Measurements from ENCODE around the gene NUP50.

DNA sequence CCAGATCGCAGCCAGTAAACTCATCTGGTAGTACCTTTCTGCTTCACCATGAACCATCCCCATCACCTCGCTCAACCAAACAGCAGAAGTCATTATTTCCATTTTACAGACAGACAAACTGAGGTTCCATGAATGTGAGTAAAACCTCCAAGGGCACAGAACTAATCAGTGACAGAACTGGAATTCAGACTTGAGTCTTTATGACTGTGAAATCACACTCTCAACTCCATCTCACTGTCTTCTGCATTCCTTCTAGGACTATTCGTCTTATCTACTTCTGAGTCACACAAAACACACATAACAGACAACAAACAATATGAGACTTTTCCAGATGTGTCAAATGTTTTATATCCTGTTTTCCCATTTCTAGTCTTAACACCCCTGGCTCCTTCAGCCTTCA lies 9.3 kb upstream of the NUP50 start:
- no peak for TF ChIP-seq TMF1 (CRISPR knock-in tag; IDR thresholded peaks at IDR 0.05; ENCODE audit: low read depth)
- no peak for TF ChIP-seq HNF4A (CRISPR knock-in tag; IDR thresholded peaks at IDR 0.05)
- no peak for TF ChIP-seq EP300 (IDR thresholded peaks at IDR 0.05; ENCODE audit: low read depth in 2 of 2, low read length in 2 of 2)
- TF ChIP-seq EP300 (CRISPR knock-in tag; IDR thresholded peaks at IDR 0.05; ENCODE audit: borderline replicate concordance), result no peak
- TF ChIP-seq SETDB1 (CRISPR knock-in tag; IDR thresholded peaks at IDR 0.05; ENCODE audit: borderline replicate concordance), result no peak
- no peak for TF ChIP-seq RARA (CRISPR knock-in tag; IDR thresholded peaks at IDR 0.05)
